Gastrocnemius medialis (tissue), 4 donors: ENCODE measurements around the gene BACH1. TPM values are rescaled to one million over a fixed set of nuclear protein-coding genes. Genes with fewer than 3 reads are reported as not detected.

ENCODE experiments used
- ATAC-seq, 2 donors: fragments of 150-250 bp; one replicate each; pipeline ENCODE4 v1.9.1; 2016
- DNase-seq, 2 donors: peaks; one replicate each; pipeline ENCODE4 v3.0.0-alpha.2; 2019
- H3K27ac ChIP-seq, 4 donors: fragments of 200-600 bp; sonication (generic); 1 replicate in 1 of 4; 2 replicates in 3 of 4; pipeline ENCODE4 v1.5.1; 2016 to 2018; ENCODE audit warnings: mild to moderate bottlenecking in 2 of 4, moderate library complexity in 1 of 4
- H3K27me3 ChIP-seq, 3 donors: fragments of 200-600 bp; sonication (generic) in 2 of 3; 1 replicate in 1 of 3; 2 replicates in 2 of 3; pipeline versions ENCODE4 v1.5.1 to v1.6.0; 2016 to 2019; ENCODE audit warnings: mild to moderate bottlenecking in 1 of 3, moderate library complexity in 1 of 3
- H3K36me3 ChIP-seq, 2 donors: fragments of 200-600 bp; sonication (generic) in 1 of 2; one replicate each; pipeline ENCODE4 v1.5.1; 2017 to 2018
- H3K4me1 ChIP-seq, 2 donors: fragments of 200-600 bp; sonication (generic) in 1 of 2; one replicate each; pipeline ENCODE4 v1.5.1; 2016 to 2017; ENCODE audit warnings: mild to moderate bottlenecking in 2 of 2
- H3K4me3 ChIP-seq, 4 donors: fragments of 200-600 bp; sonication (generic) in 3 of 4; 1 replicate in 1 of 4; 2 replicates in 3 of 4; pipeline ENCODE4 v1.5.1; 2016 to 2019; ENCODE audit warnings: mild to moderate bottlenecking in 2 of 4
- H3K9me3 ChIP-seq, 3 donors: fragments of 200-600 bp; sonication (generic) in 2 of 3; 1 replicate in 1 of 3; 2 replicates in 2 of 3; pipeline ENCODE4 v1.5.1; 2016 to 2019
- CTCF ChIP-seq, 5 experiments: fragments of 450-650 bp in 3 of 5; fragments of 200-600 bp in 2 of 5; sonication (generic) in 2 of 5; IDR thresholded peaks in 4 of 5; conservative IDR thresholded peaks in 1 of 5; 1 replicate in 4 of 5; 2 replicates in 1 of 5; pipeline ENCODE4 v1.5.1; 2016 to 2019; ENCODE audit warnings: antibody characterized with exemption in 5 of 5, mild to moderate bottlenecking in 3 of 5, moderate library complexity in 3 of 5
- POLR2A ChIP-seq, 2 donors: fragments of 450-650 bp; IDR thresholded peaks; one replicate each; pipeline ENCODE4 v1.6.1; 2017; ENCODE audit warnings: antibody characterized with exemption in 2 of 2, mild to moderate bottlenecking in 2 of 2, moderate library complexity in 2 of 2
- in situ Hi-C, 4 donors: fragments of 200-750 bp; cut with MboI; loops; one replicate each; pipeline versions ENCODE4 v1.15.0 to v1.8.0; 2017; ENCODE audit warnings: low sequenced_read_pairs in 4 of 4
- intact Hi-C: fragments of 100-400 bp; cut with DNase I; formaldehyde crosslinking; loops from one replicate; pipeline ENCODE4 v1.15.1; 2023; ENCODE audit warnings: low total_unique reads
- total RNA-seq, 4 donors: library from RNA; depleted of rRNA; stranded (reverse); fragments of >200 nt; gene quantifications; one replicate each; pipeline versions ENCODE4 v1.1.0 to v1.2.3, GENCODE V29; 2016

BACH1 gene
- total RNA-seq, 4 donors from 2014 or later = 52.4 to 72.7 (median 62.7) TPM

- in situ Hi-C loops (no loop called here), intact Hi-C loops (no loop called here)
- TF ChIP-seq CTCF (IDR thresholded peaks at IDR 0.05 in 4 of 5, conservative IDR thresholded peaks at IDR 0.05 in 1 of 5) (no peak), POLR2A (IDR thresholded peaks at IDR 0.05) (no peak)
- Histone ChIP-seq H3K4me1 (peaks cover 10% of the 10 kb centered on the region in 2 donors), H3K4me3 (no peak overlapping the region), H3K27ac (no peak overlapping the region), H3K36me3 (peaks cover 0 to 7% of the 10 kb centered on the region in 2 donors), H3K9me3 (no peaks in the 10 kb centered on the region), H3K27me3 (no peaks in the 10 kb centered on the region)
- ATAC-seq (no peak), DNase-seq (no peak)
These were observed 87.3 kb downstream of the BACH1 start for GRCh38 chr21:29385934-29386520.

GRCh38 chr21:29386803-29387202 lies 88.1 kb downstream of the BACH1 start:
- no peak for DNase-seq
- TF ChIP-seq CTCF (IDR thresholded peaks at IDR 0.05 in 4 of 5, conservative IDR thresholded peaks at IDR 0.05 in 1 of 5) (no peak), POLR2A (IDR thresholded peaks at IDR 0.05) (no peak)
- H3K4me1 ChIP-seq = peaks cover 10% of the 10 kb centered on the region in 2 donors
- intact Hi-C loops = no loop called here
- ATAC-seq = no peak
- H3K9me3 ChIP-seq = no peaks in the 10 kb centered on the region
- no peaks in the 10 kb centered on the region for H3K27me3 ChIP-seq
- H3K27ac ChIP-seq = no peak overlapping the region
- in situ Hi-C loops = no loop called here
- no peak overlapping the region for H3K4me3 ChIP-seq
- H3K36me3 ChIP-seq = peaks cover 0 to 7% of the 10 kb centered on the region in 2 donors

GRCh38 chr21:29387598-29387997 lies 88.9 kb downstream of the BACH1 start:
- Histone ChIP-seq H3K9me3 (no peaks in the 10 kb centered on the region), H3K27ac (no peak overlapping the region), H3K27me3 (no peaks in the 10 kb centered on the region), H3K4me1 (peaks cover 3 to 4% of the 10 kb centered on the region in 2 donors), H3K4me3 (no peak overlapping the region), H3K36me3 (peaks cover 0 to 7% of the 10 kb centered on the region in 2 donors)
- no peak for ATAC-seq
- no peak for TF ChIP-seq POLR2A (IDR thresholded peaks at IDR 0.05)
- no peak for TF ChIP-seq CTCF (IDR thresholded peaks at IDR 0.05 in 4 of 5, conservative IDR thresholded peaks at IDR 0.05 in 1 of 5)
- in situ Hi-C loops = no loop called here
- DNase-seq = no peak
- intact Hi-C loops = no loop called here

- ATAC-seq (no peak), DNase-seq (no peak)
- Histone ChIP-seq H3K27me3 (no peaks in the 10 kb centered on the region), H3K36me3 (peaks cover 0 to 7% of the 10 kb centered on the region in 2 donors), H3K4me1 (no peaks in the 10 kb centered on the region), H3K4me3 (no peak overlapping the region), H3K27ac (no peak overlapping the region), H3K9me3 (peaks cover 0 to 3% (median 0%) of the 10 kb centered on the region in 3 donors)
- TF ChIP-seq CTCF (IDR thresholded peaks at IDR 0.05 in 4 of 5, conservative IDR thresholded peaks at IDR 0.05 in 1 of 5) (no peak), POLR2A (IDR thresholded peaks at IDR 0.05) (no peak)
- in situ Hi-C loops = no loop called here
- intact Hi-C loops = no loop called here
These were observed 90.4 kb downstream of the BACH1 start for GRCh38 chr21:29389136-29389535.

GRCh38 chr21:29390778-29391177 lies 92.1 kb downstream of the BACH1 start:
- peaks cover 0 to 7% of the 10 kb centered on the region in 2 donors for H3K36me3 ChIP-seq
- H3K4me1 ChIP-seq = no peaks in the 10 kb centered on the region
- peaks cover 0 to 3% (median 0%) of the 10 kb centered on the region in 3 donors for H3K9me3 ChIP-seq
- no peaks in the 10 kb centered on the region for H3K27me3 ChIP-seq
- no peak overlapping the region for H3K27ac ChIP-seq
- no peak overlapping the region for H3K4me3 ChIP-seq
- in situ Hi-C loops = no loop called here
- TF ChIP-seq POLR2A (IDR thresholded peaks at IDR 0.05) (no peak), CTCF (IDR thresholded peaks at IDR 0.05 in 4 of 5, conservative IDR thresholded peaks at IDR 0.05 in 1 of 5) (no peak)
- DNase-seq (no peak), ATAC-seq (no peak)
- intact Hi-C loops = no loop called here
